Fibroblast of mammary gland (primary cell): Measurements from ENCODE around the gene ALAS1.
"Not testable (repeated sequence)": the region's sequence is repeated elsewhere in the genome, so short reads cannot be mapped to it uniquely, and the experiment has no call there.

ENCODE experiments used
- DNase-seq: peaks from one replicate; pipeline ENCODE4 v3.0.0-alpha.2; 2010; ENCODE audit warnings: low read depth
- H3K4me3 ChIP-seq: 2 replicates; pipeline ENCODE4 v1.5.1; 2011; ENCODE audit warnings: low read depth, mild to moderate bottlenecking, low read length, moderate library complexity; ENCODE audit not compliant: control insufficient read depth
- CTCF ChIP-seq: conservative IDR thresholded peaks from 2 replicates; pipeline ENCODE4 v1.5.1; 2011; ENCODE audit warnings: low read depth, low read length, inconsistent platforms; ENCODE audit not compliant: control insufficient read depth, insufficient read depth

Gene ALAS1

GRCh38 chr3:52154135-52155094 is 43.5 kb upstream of the ALAS1 start, which contains the start of gene POC1A:
POC1A (minus strand) TSS chr3:52154423; CDS start chr3:52154372, 51 bp downstream.
- peak within 1 kb of the TSS; percentile 85 for H3K4me3 ChIP-seq
- no peak for TF ChIP-seq CTCF
- DNase-seq = peak; percentile 96

GRCh38 chr3:52155912-52156311 is 42.0 kb upstream of the ALAS1 start:
- no peak for TF ChIP-seq CTCF

GRCh38 chr3:52159503-52159902 is 38.5 kb upstream of the ALAS1 start:
- no peak overlapping the region for H3K4me3 ChIP-seq
- no peak for TF ChIP-seq CTCF
- no peak for DNase-seq

More at GRCh38 chr3:52155912-52156311, 42.0 kb upstream of the ALAS1 start:
- H3K4me3 ChIP-seq = no peak overlapping the region
- DNase-seq = no peak

GRCh38 chr3:52162250-52162872 is 35.6 kb upstream of the ALAS1 start:
- TF ChIP-seq CTCF = no peak
- H3K4me3 ChIP-seq = no peak overlapping the region
- DNase-seq = no peak

GRCh38 chr3:52167240-52167639 is 30.7 kb upstream of the ALAS1 start:
- TF ChIP-seq CTCF = no peak
- no peak for DNase-seq
- H3K4me3 ChIP-seq = no peak overlapping the region

GRCh38 chr3:52170217-52170616 is 27.7 kb upstream of the ALAS1 start:
- not testable (repeated sequence) for H3K4me3 ChIP-seq, DNase-seq
